ENCODE measurements around the gene ARHGEF10L.

Gene ARHGEF10L

DNA sequence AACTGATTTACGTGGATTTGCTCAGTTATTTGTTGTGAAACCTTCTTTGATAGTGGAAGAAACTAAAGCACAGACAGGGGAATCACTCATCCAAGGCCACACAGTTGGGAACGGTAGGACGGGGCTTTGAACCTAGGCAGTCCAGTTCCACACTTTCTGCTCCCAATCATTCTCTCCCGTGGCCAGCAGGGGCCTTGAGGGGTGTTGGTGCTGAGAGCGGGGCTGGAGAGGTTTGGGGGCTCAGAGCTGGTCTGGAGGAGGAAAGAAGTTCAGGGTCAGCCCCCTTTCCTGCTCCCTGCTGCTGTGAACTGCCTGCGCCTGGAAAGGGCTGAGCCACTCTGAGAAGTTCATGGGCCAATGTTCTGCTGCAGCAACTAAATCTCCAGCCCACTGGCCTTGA lies 184.2 kb downstream of the ARHGEF10L start:
- Histone ChIP-seq H3K27me3 (ENCODE audit: insufficient read depth, low read length, poor library complexity) (no peaks in the 10 kb centered on the region), H3K4me3 (ENCODE audit: low read depth in 1 of 2, low read length in 2 of 2) (no peak overlapping the region), H4K20me1 (ENCODE audit: insufficient read depth, low read length) (no peaks in the 10 kb centered on the region), H2AFZ (ENCODE audit: low read depth, low read length) (no peak overlapping the region), H3K9ac (ENCODE audit: low read depth, low read length) (no peak overlapping the region), H3K9me3 (ENCODE audit: insufficient read depth, low read length, severe bottlenecking) (no peaks in the 10 kb centered on the region), H3K79me2 (ENCODE audit: insufficient read depth, low read length) (no peaks in the 10 kb centered on the region), H3K4me2 (ENCODE audit: insufficient read depth, low read length) (no peak overlapping the region), H3K4me1 (ENCODE audit: insufficient read depth, low read length) (no peaks in the 10 kb centered on the region), H3K27ac (ENCODE audit: low read length) (no peak overlapping the region), H3K36me3 (ENCODE audit: insufficient read depth, low read length) (no peaks in the 10 kb centered on the region)
- DNase-seq = no peak
- TF ChIP-seq CTCF (IDR thresholded peaks at IDR 0.05; ENCODE audit: borderline replicate concordance, extremely low read depth, low read length, poor library complexity, severe bottlenecking) (no peak), EZH2 (IDR thresholded peaks at IDR 0.05; ENCODE audit: borderline replicate concordance, low read depth, low read length, severe bottlenecking) (no peak)
- no peak for ATAC-seq (ENCODE audit: insufficient read depth, low read depth)

DNA sequence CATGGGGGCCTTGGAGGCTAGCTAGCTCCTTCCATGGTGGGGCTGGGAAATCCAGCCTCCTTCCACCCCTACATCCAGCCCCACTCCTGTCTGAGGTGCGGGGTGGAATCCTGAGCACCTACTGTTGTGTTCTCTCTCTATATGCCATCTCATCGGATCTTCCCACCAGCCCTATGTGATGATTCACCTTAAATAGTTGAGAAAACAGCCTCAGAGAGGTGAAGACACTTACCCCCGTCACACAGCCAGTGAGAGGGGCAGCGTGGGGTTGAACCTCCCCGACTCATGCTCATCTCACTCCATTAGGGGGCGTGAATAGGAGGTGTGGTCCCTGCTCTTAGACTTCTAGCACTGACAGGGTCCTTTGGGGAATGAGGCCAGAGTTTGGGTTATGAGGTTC lies 184.7 kb downstream of the ARHGEF10L start:
- Histone ChIP-seq H3K9me3 (ENCODE audit: insufficient read depth, low read length, severe bottlenecking) (no peaks in the 10 kb centered on the region), H3K36me3 (ENCODE audit: insufficient read depth, low read length) (no peaks in the 10 kb centered on the region), H2AFZ (ENCODE audit: low read depth, low read length) (no peak overlapping the region), H3K4me1 (ENCODE audit: insufficient read depth, low read length) (no peaks in the 10 kb centered on the region), H3K27ac (ENCODE audit: low read length) (no peak overlapping the region), H3K4me2 (ENCODE audit: insufficient read depth, low read length) (no peak overlapping the region), H3K9ac (ENCODE audit: low read depth, low read length) (no peak overlapping the region), H3K79me2 (ENCODE audit: insufficient read depth, low read length) (no peaks in the 10 kb centered on the region), H3K4me3 (ENCODE audit: low read depth in 1 of 2, low read length in 2 of 2) (no peak overlapping the region), H4K20me1 (ENCODE audit: insufficient read depth, low read length) (no peaks in the 10 kb centered on the region), H3K27me3 (ENCODE audit: insufficient read depth, low read length, poor library complexity) (no peaks in the 10 kb centered on the region)
- DNase-seq (no peak), ATAC-seq (ENCODE audit: insufficient read depth, low read depth) (no peak)
- TF ChIP-seq CTCF (IDR thresholded peaks at IDR 0.05; ENCODE audit: borderline replicate concordance, extremely low read depth, low read length, poor library complexity, severe bottlenecking) (no peak), EZH2 (IDR thresholded peaks at IDR 0.05; ENCODE audit: borderline replicate concordance, low read depth, low read length, severe bottlenecking) (no peak)

DNA sequence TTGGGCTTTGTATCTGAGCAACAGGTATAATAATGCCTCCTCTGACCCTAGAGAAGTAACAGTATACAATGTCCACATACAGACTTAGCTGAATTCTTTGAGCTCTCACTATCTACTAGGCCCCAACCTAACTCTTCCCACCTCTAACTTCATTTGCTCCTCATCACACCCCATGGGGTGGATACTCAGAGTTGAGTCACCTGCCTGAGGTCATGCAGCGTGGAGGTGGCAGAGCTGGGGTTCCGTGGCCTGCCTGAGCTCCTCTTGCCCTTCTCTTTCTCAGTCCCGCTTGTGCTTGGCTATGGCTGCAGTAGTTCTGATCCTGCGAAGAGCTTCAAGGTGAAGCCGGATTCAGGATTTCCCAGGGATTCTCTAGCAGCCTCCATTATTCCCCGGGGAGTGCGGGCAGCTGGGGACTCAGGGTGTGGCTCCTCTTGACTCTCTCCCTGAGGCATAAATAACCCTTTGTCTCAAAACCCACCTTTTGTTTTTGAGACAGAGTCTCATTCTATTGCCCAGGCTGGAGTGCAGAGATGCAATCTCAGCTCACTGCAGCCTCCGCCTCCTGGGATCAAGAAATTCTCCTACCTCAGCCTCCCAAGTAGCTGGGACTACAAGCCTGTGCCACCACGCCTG lies 185.7 kb downstream of the ARHGEF10L start:
- Histone ChIP-seq H3K9ac (ENCODE audit: low read depth, low read length) (no peak overlapping the region), H4K20me1 (ENCODE audit: insufficient read depth, low read length) (no peaks in the 10 kb centered on the region), H3K4me1 (ENCODE audit: insufficient read depth, low read length) (no peaks in the 10 kb centered on the region), H3K27me3 (ENCODE audit: insufficient read depth, low read length, poor library complexity) (no peaks in the 10 kb centered on the region), H2AFZ (ENCODE audit: low read depth, low read length) (no peak overlapping the region), H3K4me3 (ENCODE audit: low read depth in 1 of 2, low read length in 2 of 2) (no peak overlapping the region), H3K79me2 (ENCODE audit: insufficient read depth, low read length) (no peaks in the 10 kb centered on the region), H3K36me3 (ENCODE audit: insufficient read depth, low read length) (no peaks in the 10 kb centered on the region), H3K27ac (ENCODE audit: low read length) (no peak overlapping the region), H3K9me3 (ENCODE audit: insufficient read depth, low read length, severe bottlenecking) (no peaks in the 10 kb centered on the region), H3K4me2 (ENCODE audit: insufficient read depth, low read length) (no peak overlapping the region)
- DNase-seq (no peak), ATAC-seq (ENCODE audit: insufficient read depth, low read depth) (no peak)
- TF ChIP-seq CTCF (IDR thresholded peaks at IDR 0.05; ENCODE audit: borderline replicate concordance, extremely low read depth, low read length, poor library complexity, severe bottlenecking) = no peak
- TF ChIP-seq EZH2 (IDR thresholded peaks at IDR 0.05; ENCODE audit: borderline replicate concordance, low read depth, low read length, severe bottlenecking) = no peak
